CD4-positive, alpha-beta T cell (primary cell): Measurements from ENCODE around the gene IL13RA1. TPM values are rescaled to one million over a fixed set of nuclear protein-coding genes. Genes with fewer than 3 reads are reported as not detected.

Source experiments
- ATAC-seq: fragments of 200-7000 bp; cut with Tn5 transposase; one replicate; pipeline ENCODE4 v1.10.0; 2022; ENCODE audit warnings: mild to moderate bottlenecking; ENCODE audit not compliant: poor library complexity
- CTCF ChIA-PET: fragments of 350-600 bp; sonication (Branson Sonifier 250); formaldehyde crosslinking; loops from one replicate; lab custom pipeline; 2021; ENCODE audit warnings: antibody characterized with exemption, inconsistent platforms; lab: Charles Lee
- POLR2A ChIA-PET: fragments of 350-600 bp; sonication (Branson Sonifier 250); formaldehyde crosslinking; loops from one replicate; lab custom pipeline; 2021; ENCODE audit warnings: antibody characterized with exemption, inconsistent platforms; lab: Charles Lee
- DNase-seq, 14 experiments: peaks; one replicate each; pipeline ENCODE4 v3.0.0-alpha.2; 2013 to 2020; ENCODE audit warnings: mixed read lengths in 2 of 14
- H3K27ac ChIP-seq, 2 donors: one replicate each; pipeline versions ENCODE4 v1.5.1 to v1.7.0; 2013; ENCODE audit warnings: low read length in 2 of 2, low read depth in 1 of 2, mild to moderate bottlenecking in 1 of 2
- H3K27me3 ChIP-seq, 2 experiments: 1 replicate in 1 of 2; 2 replicates in 1 of 2; pipeline versions ENCODE4 v1.6.1 to v1.7.0; 2013; ENCODE audit warnings: low read length in 2 of 2, control low read depth in 1 of 2, mild to moderate bottlenecking in 1 of 2, moderate library complexity in 1 of 2; ENCODE audit not compliant: insufficient read depth in 2 of 2, control insufficient read depth in 1 of 2
- H3K36me3 ChIP-seq: one replicate; pipeline ENCODE4 v1.6.1; 2013; ENCODE audit warnings: low read length, control low read depth; ENCODE audit not compliant: insufficient read depth
- H3K4me1 ChIP-seq: one replicate; pipeline ENCODE4 v1.6.1; 2013; ENCODE audit warnings: low read length, control low read depth; ENCODE audit not compliant: insufficient read depth
- H3K4me3 ChIP-seq: one replicate; pipeline ENCODE4 v1.5.1; 2013; ENCODE audit warnings: mild to moderate bottlenecking, low read length, moderate library complexity
- H3K9me3 ChIP-seq, 2 experiments: 1 replicate in 1 of 2; 2 replicates in 1 of 2; pipeline versions ENCODE4 v1.6.1 to v1.7.0; 2013; ENCODE audit warnings: low read length in 2 of 2, mild to moderate bottlenecking in 2 of 2, control low read depth in 1 of 2, moderate library complexity in 1 of 2; ENCODE audit not compliant: control insufficient read depth in 1 of 2, insufficient read depth in 1 of 2
- H3K27ac Mint-ChIP-seq: one replicate; pipeline ENCODE4 v1.8.0; 2020; ENCODE audit warnings: mixed read lengths
- H3K27me3 Mint-ChIP-seq: one replicate; pipeline ENCODE4 v1.8.0; 2021; ENCODE audit warnings: mixed read lengths
- H3K36me3 Mint-ChIP-seq: one replicate; pipeline ENCODE4 v1.8.0; 2021; ENCODE audit warnings: low read depth, mixed read lengths
- H3K4me1 Mint-ChIP-seq: one replicate; pipeline ENCODE4 v1.8.0; 2021; ENCODE audit warnings: low read depth, mixed read lengths
- H3K4me3 Mint-ChIP-seq: one replicate; pipeline ENCODE4 v1.8.0; 2020; ENCODE audit warnings: mild to moderate bottlenecking, mixed read lengths
- H3K9me3 Mint-ChIP-seq: one replicate; pipeline ENCODE4 v1.8.0; 2020; ENCODE audit warnings: mixed read lengths
- CTCF ChIP-seq: fragments of 200-600 bp; IDR thresholded peaks from one replicate; pipeline ENCODE4 v1.8.0; 2022; ENCODE audit warnings: antibody characterized with exemption, mild to moderate bottlenecking
- intact Hi-C, 2 experiments: fragments of 100-400 bp; cut with DNase I in 1 of 2; cut with micrococcal nuclease in 1 of 2; formaldehyde crosslinking; loops; one replicate each; pipeline versions ENCODE4 v1.15.1 to v1.9.0; 2023 to 2025; cut with DNase I, micrococcal nuclease
- total RNA-seq, 174 experiments: library from RNA in 2 of 174; stranded (reverse) in 2 of 174; gene quantifications; one replicate each; pipeline ENCODE4 v1.2.3 and lab custom pipeline; 2021 to 2026

IL13RA1 gene
- total RNA-seq, 2 experiments from 2014 or later, result 0.69 to 0.78 TPM

- DNase-seq, result no peak
- intact Hi-C loops, result no loop called here
- POLR2A ChIA-PET, result no interaction called here
- Mint-ChIP-seq H3K9me3 (no peaks in the 10 kb centered on the region), H3K27ac (no peak overlapping the region), H3K27me3 (no peaks in the 10 kb centered on the region), H3K4me3 (no peak overlapping the region), H3K4me1 (no peaks in the 10 kb centered on the region), H3K36me3 (no peaks in the 10 kb centered on the region)
- no peaks in the 10 kb centered on the region for H3K4me1 ChIP-seq
- H3K4me3 ChIP-seq, result no peak overlapping the region
- no peaks in the 10 kb centered on the region for H3K36me3 ChIP-seq
- H3K27me3 ChIP-seq, result no peaks in the 10 kb centered on the region
- H3K9me3 ChIP-seq, result no peaks in the 10 kb centered on the region
- CTCF ChIA-PET, result no interaction called here
- ATAC-seq, result no peak
- no peak for TF ChIP-seq CTCF
- H3K27ac ChIP-seq, result no peak overlapping the region
Measured at GRCh38 chrX:118760025-118760424, 32.6 kb downstream of the IL13RA1 start.

DNA sequence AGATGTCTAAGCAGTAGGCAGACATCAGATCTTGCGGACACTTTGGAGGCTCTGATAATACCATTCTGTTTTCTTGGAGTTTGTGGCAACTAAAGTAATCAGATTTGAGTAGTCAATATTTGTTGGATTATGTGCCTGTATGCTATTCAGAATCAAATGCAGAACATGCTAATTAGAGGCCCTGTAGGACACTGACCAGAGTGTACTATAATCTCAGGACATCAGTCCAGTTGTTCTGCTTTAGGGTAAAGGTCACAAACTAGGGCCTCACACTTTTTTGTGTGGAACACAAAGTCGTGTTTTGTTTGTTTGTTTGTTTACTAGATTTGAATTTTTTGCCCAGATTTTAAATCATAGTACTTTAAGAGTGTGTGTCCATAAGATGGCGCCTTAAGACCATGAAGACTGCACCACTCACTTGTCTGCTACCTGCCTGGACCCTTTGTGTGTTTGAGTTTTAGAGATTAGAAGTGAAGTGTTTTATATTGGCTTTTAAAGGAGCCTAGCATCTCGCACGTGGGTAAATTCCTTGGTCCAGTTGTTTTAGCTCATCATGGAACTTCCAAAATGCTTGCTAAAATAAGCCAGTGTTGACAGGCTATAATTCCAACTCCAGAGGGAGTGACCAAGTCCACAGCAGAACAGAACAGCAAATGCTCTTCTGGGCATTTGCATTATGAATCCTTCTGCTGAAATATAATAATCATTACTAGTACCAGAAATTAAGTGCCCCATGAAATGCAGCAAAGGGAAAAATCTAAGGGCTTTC, 34.7 kb downstream of the IL13RA1 start:
- POLR2A ChIA-PET, result no interaction called here
- intact Hi-C loops, result no loop called here

GRCh38 chrX:118763489-118763888, 36.1 kb downstream of the IL13RA1 start:
- CTCF ChIA-PET, result no interaction called here
- H3K27me3 ChIP-seq, result no peaks in the 10 kb centered on the region
- DNase-seq (no peak), ATAC-seq (no peak)
- H3K4me1 Mint-ChIP-seq, result no peaks in the 10 kb centered on the region
- no peak overlapping the region for H3K4me3 ChIP-seq
- H3K27me3 Mint-ChIP-seq, result no peaks in the 10 kb centered on the region
- H3K9me3 Mint-ChIP-seq, result no peaks in the 10 kb centered on the region
- no peak overlapping the region for H3K27ac ChIP-seq
- TF ChIP-seq CTCF, result no peak
- H3K9me3 ChIP-seq, result no peaks in the 10 kb centered on the region
- no peaks in the 10 kb centered on the region for H3K36me3 ChIP-seq
- no peak overlapping the region for H3K4me3 Mint-ChIP-seq
- H3K4me1 ChIP-seq, result no peaks in the 10 kb centered on the region
- no peaks in the 10 kb centered on the region for H3K36me3 Mint-ChIP-seq
- no peak overlapping the region for H3K27ac Mint-ChIP-seq
- intact Hi-C loops, result no loop called here
- POLR2A ChIA-PET, result no interaction called here

More for the DNA sequence above, 34.7 kb downstream of the IL13RA1 start:
- no peaks in the 10 kb centered on the region for H3K27me3 Mint-ChIP-seq
- DNase-seq, result no peak
- Histone ChIP-seq H3K27me3 (no peaks in the 10 kb centered on the region), H3K9me3 (no peaks in the 10 kb centered on the region), H3K36me3 (no peaks in the 10 kb centered on the region), H3K4me1 (no peaks in the 10 kb centered on the region), H3K4me3 (no peak overlapping the region), H3K27ac (no peak overlapping the region)
- no peaks in the 10 kb centered on the region for H3K9me3 Mint-ChIP-seq
- H3K4me3 Mint-ChIP-seq, result no peak overlapping the region
- TF ChIP-seq CTCF, result no peak
- no peak overlapping the region for H3K27ac Mint-ChIP-seq
- no peaks in the 10 kb centered on the region for H3K4me1 Mint-ChIP-seq
- no peak for ATAC-seq
- H3K36me3 Mint-ChIP-seq, result no peaks in the 10 kb centered on the region
- CTCF ChIA-PET, result no interaction called here
